ENCODE measurements around the gene STON1. TPM values are rescaled to one million over a fixed set of nuclear protein-coding genes. Genes with fewer than 3 reads are reported as not detected.
"Not testable (repeated sequence)": the region's sequence is repeated elsewhere in the genome, so short reads cannot be mapped to it uniquely, and the experiment has no call there.

STON1 gene
- total RNA-seq, 1 donor from 2014 or later = 1.8 TPM

DNA sequence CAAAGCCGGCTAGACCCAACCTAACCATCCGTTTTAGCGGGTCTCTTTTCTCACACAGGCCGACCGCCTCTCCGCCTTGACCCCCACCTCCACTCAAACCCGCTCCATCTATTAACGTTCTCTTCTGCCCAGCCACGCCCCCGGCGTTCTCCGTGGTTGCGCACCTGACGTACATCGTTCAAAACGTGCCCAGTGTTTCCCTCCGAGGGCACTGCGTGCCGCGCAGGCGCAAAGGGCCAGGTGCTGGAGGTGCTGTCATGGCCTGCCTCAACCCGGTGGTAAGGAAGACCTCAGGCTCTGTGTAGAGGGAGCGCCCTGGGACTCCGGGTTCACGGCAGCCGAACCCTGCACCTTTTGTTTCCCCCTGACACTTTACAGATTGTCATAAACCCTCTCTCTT, 87.7 kb downstream of the STON1 start, which contains the start of gene GTF2A1L:
GTF2A1L (plus strand) TSS at position 239 of the 400 bp plus-strand sequence; CDS start at position 258, 19 bp downstream.
- DNase-seq (ENCODE audit: low read depth in 2 of 2) = no peak

DNA sequence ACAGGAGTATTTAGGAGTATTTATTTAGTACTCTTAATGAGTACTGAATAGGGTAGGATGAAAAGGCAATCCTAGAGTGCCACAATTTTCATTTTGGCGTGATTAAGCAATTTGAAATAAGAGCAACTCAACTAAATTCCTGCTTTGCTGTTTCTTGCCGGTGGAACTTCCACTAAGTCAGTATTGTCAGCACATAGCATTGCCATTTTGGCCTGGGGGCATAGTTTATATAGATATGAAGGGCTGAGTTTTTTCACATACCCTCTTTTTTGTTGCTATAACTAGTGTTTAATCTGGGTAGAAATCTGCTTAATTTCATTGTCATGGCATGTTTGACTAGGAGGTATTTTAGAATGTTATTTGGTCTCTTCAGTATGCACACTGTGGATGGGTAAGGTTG, 89.6 kb downstream of the STON1 start:
- no peak for DNase-seq (ENCODE audit: low read depth in 2 of 2)

DNA sequence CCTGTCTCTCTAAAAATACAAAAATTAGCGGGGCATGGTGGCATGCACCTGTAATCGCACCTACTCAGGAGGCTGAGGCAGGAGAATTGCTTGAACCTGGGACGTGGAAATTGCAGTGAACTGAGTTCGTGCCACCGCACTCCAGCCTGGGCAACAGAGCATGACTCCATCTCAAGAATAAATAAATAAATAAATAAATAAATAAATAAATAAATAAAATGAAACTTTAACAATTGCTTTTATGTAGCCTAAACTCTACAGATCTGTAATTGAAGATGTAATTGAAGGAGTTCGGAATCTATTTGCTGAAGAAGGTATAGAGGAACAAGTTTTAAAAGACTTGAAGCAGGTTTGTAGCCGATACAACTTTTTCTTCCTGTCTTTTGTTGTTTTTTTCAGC, 90.7 kb downstream of the STON1 start:
- no peak for DNase-seq (ENCODE audit: low read depth in 2 of 2)

DNA sequence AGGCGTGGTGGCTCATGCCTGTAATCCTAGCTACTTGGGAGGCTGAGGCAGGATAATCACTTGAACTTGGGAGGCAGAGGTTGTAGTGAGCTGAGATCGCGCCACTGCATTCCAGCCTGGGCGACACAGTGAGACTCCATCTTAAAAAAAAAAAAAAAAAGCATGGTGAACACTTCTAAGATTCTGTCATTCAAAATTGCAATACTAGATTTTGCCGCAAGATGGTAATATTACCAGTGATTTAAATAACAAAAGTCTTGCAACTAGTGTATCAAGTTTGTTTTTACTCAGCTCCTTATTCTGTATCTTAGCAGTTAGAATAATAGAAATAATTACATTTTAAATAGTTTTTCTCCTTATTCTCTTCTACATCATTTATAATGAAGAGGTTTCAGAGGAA, 92.7 kb downstream of the STON1 start:
- DNase-seq (ENCODE audit: low read depth in 2 of 2) = not testable (repeated sequence)

DNA sequence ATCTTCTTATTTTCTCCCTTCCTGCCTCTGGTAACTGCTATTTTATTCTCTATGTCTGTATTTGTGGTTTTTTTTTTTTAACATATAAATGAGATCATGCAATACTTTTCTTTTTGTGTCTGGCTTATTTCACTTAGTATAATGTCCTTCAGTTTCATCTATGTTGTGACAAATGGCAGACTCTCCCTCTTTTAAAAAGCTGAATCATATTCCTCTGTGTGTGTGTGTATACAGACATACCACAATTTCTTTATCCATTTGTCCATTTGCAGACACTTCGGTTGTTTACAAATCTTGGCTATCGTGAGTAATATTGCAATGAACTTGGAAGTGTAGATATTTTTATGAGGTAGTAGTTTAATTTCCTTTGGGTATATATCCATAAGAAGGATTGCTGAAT, 94.7 kb downstream of the STON1 start:
- no peak for DNase-seq (ENCODE audit: low read depth in 2 of 2)

DNA sequence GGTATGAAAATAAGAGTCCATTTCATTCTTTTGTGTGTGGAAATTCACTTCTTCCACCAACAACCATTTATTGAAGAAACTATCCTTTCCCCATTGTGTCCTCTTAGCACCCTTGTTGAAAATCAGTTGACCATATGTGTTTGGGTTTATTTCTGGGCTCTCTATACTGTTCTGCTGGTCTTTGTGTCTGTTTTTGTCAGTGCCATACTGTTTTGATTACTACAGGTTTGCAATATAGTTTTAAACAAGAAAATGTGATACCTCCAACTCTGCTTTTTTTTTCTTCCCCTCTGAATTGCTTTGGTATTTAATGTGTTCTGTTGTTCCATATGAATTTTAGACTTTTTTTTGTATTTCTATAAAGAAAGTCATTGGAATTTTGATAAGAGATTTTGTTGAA, 96.1 kb downstream of the STON1 start:
- no peak for DNase-seq (ENCODE audit: low read depth in 2 of 2)

DNA sequence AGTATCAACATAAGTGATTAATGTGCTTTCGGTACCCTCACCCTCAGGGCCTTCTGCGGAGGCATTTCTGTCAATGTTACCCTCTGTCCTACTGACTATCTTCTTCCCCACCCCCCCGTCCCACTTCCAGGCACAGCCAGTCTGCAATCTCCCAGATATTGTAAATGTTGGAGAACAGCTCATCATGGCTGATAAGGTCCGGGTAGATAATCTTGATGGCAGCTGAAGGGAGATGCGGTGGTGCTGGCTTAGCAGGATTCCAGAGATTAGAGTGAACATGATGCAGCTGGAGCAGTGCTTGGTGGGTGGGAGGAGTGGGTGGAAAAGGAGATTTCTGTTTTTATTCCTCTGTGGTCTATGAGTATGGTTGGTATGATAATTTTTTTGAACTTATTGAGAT, 103.2 kb downstream of the STON1 start:
- DNase-seq (ENCODE audit: low read depth in 2 of 2) = no peak

DNA sequence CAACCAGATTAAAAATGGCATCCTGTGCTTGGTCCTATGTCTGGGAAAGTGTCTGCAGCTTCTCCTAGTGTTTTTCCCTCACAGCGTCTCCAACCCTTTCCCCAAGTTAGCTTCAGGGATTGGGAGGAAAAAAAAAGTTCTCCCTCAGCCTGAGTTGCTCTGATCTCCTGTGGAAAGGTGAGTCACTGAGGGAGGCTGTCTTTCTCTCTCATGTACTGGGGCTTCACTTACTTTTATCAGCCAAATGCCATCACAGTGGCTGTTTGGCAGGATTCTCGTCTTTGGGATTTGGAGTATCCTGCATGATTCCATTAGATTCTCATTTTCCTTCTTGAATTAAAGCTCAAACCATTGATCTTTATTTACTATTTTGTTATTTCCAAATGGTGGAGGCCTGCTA, 105.8 kb downstream of the STON1 start:
- no peak for DNase-seq (ENCODE audit: low read depth in 2 of 2)

DNA sequence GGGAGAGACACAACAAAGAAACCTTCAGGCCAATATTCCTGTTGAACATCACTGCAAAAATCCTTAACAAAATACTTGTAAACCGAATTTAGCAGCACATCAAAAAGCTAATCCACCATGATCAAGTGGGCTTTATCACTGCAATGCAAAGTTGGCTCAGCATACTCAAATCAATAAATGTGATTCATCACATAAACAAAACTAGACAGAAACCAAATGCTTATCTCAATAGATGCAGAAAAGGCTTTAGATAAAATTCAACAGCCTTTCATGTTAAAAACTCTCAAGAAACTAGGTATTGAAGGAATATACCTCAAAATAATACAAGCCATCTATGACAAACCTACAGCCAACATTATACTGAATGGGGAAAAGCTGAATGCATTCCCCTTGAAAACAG, 108.3 kb downstream of the STON1 start:
- no peak for DNase-seq (ENCODE audit: low read depth in 2 of 2)

Other genes with a start within 250 kb of the STON1 start
- 34.8 and 36.4 TPM in 2 replicates for gene FOXN2, start 215.5 kb upstream of the STON1 start, total RNA-seq
- 13.2 and 15.4 TPM in 2 replicates for gene PPP1R21, start 89.4 kb upstream of the STON1 start, total RNA-seq
- gene GTF2A1L, start 87.7 kb downstream of the STON1 start, total RNA-seq = 0.13 TPM in 2 replicates
- not detected in 2 replicates for gene LHCGR, start 225.6 kb downstream of the STON1 start, total RNA-seq

Measured in dermis microvascular lymphatic vessel endothelial cell (primary cell).